Measurements from ENCODE around the gene GALNT3. TPM values are rescaled to one million over a fixed set of nuclear protein-coding genes. Genes with fewer than 3 reads are reported as not detected.

The GALNT3 gene
- total and polyA plus RNA-seq, 2 of the 13 experiments (the other 11 are each of a cell fraction or from before 2014, with no cell fraction given): 0.29 to 0.30 TPM

DNA sequence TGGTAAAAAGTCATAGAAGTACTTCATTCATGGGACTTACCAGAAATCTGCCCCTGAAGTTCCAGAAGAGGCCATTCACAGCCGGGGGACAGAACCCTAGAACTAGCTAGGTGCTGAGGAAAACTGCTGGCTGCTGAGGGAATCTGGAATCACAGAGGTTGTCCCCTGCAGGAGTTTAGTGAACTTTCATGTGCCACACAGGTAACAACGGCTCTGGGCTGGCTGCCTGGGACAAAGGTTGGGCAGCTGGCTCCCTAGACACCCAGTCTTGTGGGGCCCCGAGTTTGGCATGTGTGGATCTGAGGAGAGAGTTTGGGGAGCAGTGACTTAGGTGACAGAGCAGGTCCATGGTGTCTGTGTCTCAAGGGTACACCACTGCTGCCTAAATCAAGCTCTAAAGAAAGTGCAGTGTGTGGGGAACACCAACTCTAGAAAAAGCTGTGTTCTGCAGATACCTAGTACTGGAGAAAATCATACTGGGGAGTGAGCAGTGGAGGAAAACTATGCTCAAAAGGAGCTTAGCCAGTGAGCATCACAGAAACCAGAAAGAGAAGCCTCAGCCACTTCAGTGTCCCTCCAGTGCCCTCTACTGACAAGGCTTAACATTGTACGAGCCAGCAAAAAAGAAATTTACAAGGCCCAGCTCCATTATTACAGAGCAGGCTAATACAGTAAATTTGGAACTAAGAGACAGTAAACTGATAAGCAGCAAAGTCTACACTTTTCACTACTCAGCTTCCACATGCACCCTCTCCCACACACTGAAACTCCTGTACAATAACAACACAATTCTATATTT, 15.2 kb downstream of the GALNT3 start:
- no peak overlapping the region for H3K27ac ChIP-seq (ENCODE audit: extremely low read length, insufficient read depth, low read length)
- intact Hi-C loops (cut with micrococcal nuclease; ENCODE audit: unreplicated experiment) (loop anchor here (1.0 to 5.0 kb wide), 4 partner anchors 207 to 540 kb away; partner anchors contain the start of gene SCN2A), in situ Hi-C loops (cut with HindIII; ENCODE audit: extremely low pct_ligation_motif_present, low pct_unique_long_range_greater_than_20kb) (loop anchor here (5.0 kb wide), 1 partner anchor 377 kb away; no protein-coding TSS in a partner anchor)
- CTCF ChIA-PET (ENCODE audit: low intra/inter-chr PET ratio, low total read pairs): interaction anchor here (1.3 to 1.8 kb wide), 2 partner anchors 377 to 540 kb away, joined by 4 to 14 read pairs; partner anchors contain the start of gene SCN2A
- H3K36me3 ChIP-seq (replicated peaks in 1 of 2; ENCODE audit: control insufficient read depth in 1 of 2, insufficient read depth in 2 of 2, low read length in 2 of 2): no peaks in the 10 kb centered on the region
- peaks cover 5% of the 10 kb centered on the region; the same call in 1 of the 2 replicates for H3K9me3 ChIP-seq (ENCODE audit: low read length)
- H2AFZ ChIP-seq (ENCODE audit: low read length): no peak overlapping the region
- POLR2A ChIA-PET: no interaction called here
- no TSS peak for BruUV-seq (replicated peaks)
- no peaks in the 10 kb centered on the region for H4K20me1 ChIP-seq (ENCODE audit: insufficient read depth, low read length)
- H3K4me1 ChIP-seq (ENCODE audit: insufficient read depth, low read length): no peaks in the 10 kb centered on the region
- 0% methylated on average over 4 of the region's 4 CpGs for WGBS (ENCODE audit: low lambda C conversion rate)
- H3K79me2 ChIP-seq (ENCODE audit: insufficient read depth, low read length): no peaks in the 10 kb centered on the region
- no peaks in the 10 kb centered on the region for H3K27me3 ChIP-seq (ENCODE audit: control insufficient read depth in 1 of 2, insufficient read depth in 2 of 2, low read length in 2 of 2)
- no peak overlapping the region for H3K9ac ChIP-seq (ENCODE audit: insufficient read depth, low read depth, low read length)
- no peak overlapping the region for H3K4me2 ChIP-seq (ENCODE audit: low read depth, low read length)
- peak; percentile 41 for DNase-seq (ENCODE audit: low spot score)
- H3K4me3 ChIP-seq (replicated peaks in 1 of 3; ENCODE audit: insufficient read depth in 1 of 3, low read depth in 2 of 3, low read length in 3 of 3): no peak overlapping the region
- FAIRE-seq: peak; percentile 51
- ATAC-seq: peak; percentile 95
- TF ChIP-seq, protein P1, sequence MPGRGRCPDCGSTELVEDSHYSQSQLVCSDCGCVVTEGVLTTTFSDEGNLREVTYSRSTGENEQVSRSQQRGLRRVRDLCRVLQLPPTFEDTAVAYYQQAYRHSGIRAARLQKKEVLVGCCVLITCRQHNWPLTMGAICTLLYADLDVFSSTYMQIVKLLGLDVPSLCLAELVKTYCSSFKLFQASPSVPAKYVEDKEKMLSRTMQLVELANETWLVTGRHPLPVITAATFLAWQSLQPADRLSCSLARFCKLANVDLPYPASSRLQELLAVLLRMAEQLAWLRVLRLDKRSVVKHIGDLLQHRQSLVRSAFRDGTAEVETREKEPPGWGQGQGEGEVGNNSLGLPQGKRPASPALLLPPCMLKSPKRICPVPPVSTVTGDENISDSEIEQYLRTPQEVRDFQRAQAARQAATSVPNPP (CRISPR knock-in tag; IDR thresholded peaks at IDR 0.05): no peak
- TF ChIP-seq KLF9 (CRISPR knock-in tag; IDR thresholded peaks at IDR 0.05; ENCODE audit: low read depth) (no peak), HNRNPUL1 (IDR thresholded peaks at IDR 0.05; ENCODE audit: low read depth, low read length) (no peak), ARID2 (CRISPR knock-in tag; IDR thresholded peaks at IDR 0.05; ENCODE audit: borderline replicate concordance) (no peak), RCOR2 (CRISPR knock-in tag; IDR thresholded peaks at IDR 0.05) (no peak), REPIN1 (CRISPR knock-in tag; IDR thresholded peaks at IDR 0.05; ENCODE audit: borderline replicate concordance, low read depth) (0 out of 2 replicates have a peak, but pooled peaks have one; percentile 19), SP140L (CRISPR knock-in tag; IDR thresholded peaks at IDR 0.05; ENCODE audit: borderline replicate concordance) (0 out of 2 replicates have a peak, but pooled peaks have one; percentile 31), RFXANK (CRISPR knock-in tag; IDR thresholded peaks at IDR 0.05) (no peak), ZNF790 (CRISPR knock-in tag; IDR thresholded peaks at IDR 0.05; ENCODE audit: borderline replicate concordance) (no peak), IRX3 (CRISPR knock-in tag; IDR thresholded peaks at IDR 0.05; ENCODE audit: borderline replicate concordance, low read depth) (no peak), CHD2 (IDR thresholded peaks at IDR 0.05; ENCODE audit: low read depth, low read length) (no peak), ZNF260 (CRISPR knock-in tag; IDR thresholded peaks at IDR 0.05; ENCODE audit: borderline replicate concordance, low read depth) (no peak), ZNF883 (CRISPR knock-in tag; IDR thresholded peaks at IDR 0.05; ENCODE audit: not compliant biosample characterization) (no peak), ZFX (CRISPR knock-in tag; IDR thresholded peaks at IDR 0.05; ENCODE audit: low read depth) (no peak), ZKSCAN1 (IDR thresholded peaks at IDR 0.05; ENCODE audit: low read length) (no peak), ZBTB7A (CRISPR knock-in tag; IDR thresholded peaks at IDR 0.05) (no peak), MED1 (CRISPR knock-in tag; IDR thresholded peaks at IDR 0.05) (no peak), FOXK1 (CRISPR knock-in tag; IDR thresholded peaks at IDR 0.05; ENCODE audit: borderline replicate concordance, low read depth) (no peak), MAFF (IDR thresholded peaks at IDR 0.05; ENCODE audit: low read depth, low read length) (0 out of 2 replicates have a peak, but pooled peaks have one; percentile 4)
- TF ChIP-seq, protein P2, sequence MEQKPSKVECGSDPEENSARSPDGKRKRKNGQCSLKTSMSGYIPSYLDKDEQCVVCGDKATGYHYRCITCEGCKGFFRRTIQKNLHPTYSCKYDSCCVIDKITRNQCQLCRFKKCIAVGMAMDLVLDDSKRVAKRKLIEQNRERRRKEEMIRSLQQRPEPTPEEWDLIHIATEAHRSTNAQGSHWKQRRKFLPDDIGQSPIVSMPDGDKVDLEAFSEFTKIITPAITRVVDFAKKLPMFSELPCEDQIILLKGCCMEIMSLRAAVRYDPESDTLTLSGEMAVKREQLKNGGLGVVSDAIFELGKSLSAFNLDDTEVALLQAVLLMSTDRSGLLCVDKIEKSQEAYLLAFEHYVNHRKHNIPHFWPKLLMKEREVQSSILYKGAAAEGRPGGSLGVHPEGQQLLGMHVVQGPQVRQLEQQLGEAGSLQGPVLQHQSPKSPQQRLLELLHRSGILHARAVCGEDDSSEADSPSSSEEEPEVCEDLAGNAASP (CRISPR knock-in tag; IDR thresholded peaks at IDR 0.05; ENCODE audit: borderline replicate concordance): no peak
- TF ChIP-seq, protein P3, sequence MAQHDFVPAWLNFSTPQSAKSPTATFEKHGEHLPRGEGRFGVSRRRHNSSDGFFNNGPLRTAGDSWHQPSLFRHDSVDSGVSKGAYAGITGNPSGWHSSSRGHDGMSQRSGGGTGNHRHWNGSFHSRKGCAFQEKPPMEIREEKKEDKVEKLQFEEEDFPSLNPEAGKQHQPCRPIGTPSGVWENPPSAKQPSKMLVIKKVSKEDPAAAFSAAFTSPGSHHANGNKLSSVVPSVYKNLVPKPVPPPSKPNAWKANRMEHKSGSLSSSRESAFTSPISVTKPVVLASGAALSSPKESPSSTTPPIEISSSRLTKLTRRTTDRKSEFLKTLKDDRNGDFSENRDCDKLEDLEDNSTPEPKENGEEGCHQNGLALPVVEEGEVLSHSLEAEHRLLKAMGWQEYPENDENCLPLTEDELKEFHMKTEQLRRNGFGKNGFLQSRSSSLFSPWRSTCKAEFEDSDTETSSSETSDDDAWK (CRISPR knock-in tag; IDR thresholded peaks at IDR 0.05): no peak

Data from HepG2 (cell line).